GM12878 (cell line): ENCODE measurements around the gene ZP2. TPM values are rescaled to one million over a fixed set of nuclear protein-coding genes. Genes with fewer than 3 reads are reported as not detected.

Source experiments
- CBX3 ChIP-seq: fragments of 200-600 bp; sonication (generic); IDR thresholded peaks from 2 replicates; pipeline ENCODE4 v1.6.1; 2016; ENCODE audit warnings: low read depth, borderline replicate concordance
- CHD1 ChIP-seq: IDR thresholded peaks from 2 replicates; pipeline ENCODE4 v1.6.1; 2012; ENCODE audit warnings: low read depth, low read length, improper control_type of control experiment
- CHD4 ChIP-seq: fragments of 200-600 bp; sonication (generic); IDR thresholded peaks from 2 replicates; pipeline ENCODE4 v1.6.1; 2016; ENCODE audit warnings: mild to moderate bottlenecking
- EGR1 ChIP-seq, 2 experiments: IDR thresholded peaks; 1 replicate in 1 of 2; 2 replicates in 1 of 2; pipeline ENCODE4 v1.6.1; 2011 to 2012; ENCODE audit warnings: low read depth in 2 of 2, low read length in 2 of 2, borderline replicate concordance in 1 of 2, mild to moderate bottlenecking in 1 of 2, moderate library complexity in 1 of 2
- ETV6 ChIP-seq, 2 experiments: fragments of 450-650 bp in 1 of 2; IDR thresholded peaks in 1 of 2; conservative IDR thresholded peaks in 1 of 2; 2 replicates each; pipeline ENCODE4 v1.6.1; 2014; ENCODE audit warnings: antibody characterized with exemption in 1 of 2, borderline replicate concordance in 1 of 2, low read depth in 1 of 2, mild to moderate bottlenecking in 1 of 2, moderate library complexity in 1 of 2
- FOXK2 ChIP-seq: fragments of 450-650 bp; IDR thresholded peaks from 2 replicates; pipeline ENCODE4 v1.6.1; 2017; ENCODE audit warnings: mild to moderate bottlenecking, moderate library complexity
- GATAD2B ChIP-seq: fragments of 450-650 bp; conservative IDR thresholded peaks from 2 replicates; pipeline ENCODE4 v1.6.1; 2017; ENCODE audit warnings: low read depth, mild to moderate bottlenecking, moderate library complexity
- HDGF ChIP-seq: fragments of 450-650 bp; IDR thresholded peaks from 2 replicates; pipeline ENCODE4 v1.6.1; 2016; ENCODE audit warnings: antibody characterized with exemption
- IKZF2 ChIP-seq, 2 experiments: fragments of 450-650 bp; IDR thresholded peaks; 2 replicates each; pipeline ENCODE4 v1.6.1; 2017; ENCODE audit warnings: mild to moderate bottlenecking in 2 of 2, moderate library complexity in 2 of 2
- JUNB ChIP-seq: IDR thresholded peaks from 2 replicates; pipeline ENCODE4 v1.6.1; 2016; ENCODE audit warnings: antibody characterized with exemption, mild to moderate bottlenecking
- MEF2A ChIP-seq: IDR thresholded peaks from 2 replicates; pipeline ENCODE4 v1.6.1; 2011; ENCODE audit warnings: low read depth, mild to moderate bottlenecking, low read length, moderate library complexity; ENCODE audit not compliant: insufficient read depth
- NFYB ChIP-seq: IDR thresholded peaks from 2 replicates; pipeline ENCODE4 v1.6.1; 2011; ENCODE audit warnings: low read depth, mild to moderate bottlenecking, low read length, improper control_type of control experiment, moderate library complexity; ENCODE audit not compliant: insufficient read depth
- NKRF ChIP-seq: fragments of 450-650 bp; conservative IDR thresholded peaks from 2 replicates; pipeline ENCODE4 v1.6.1; 2017; ENCODE audit warnings: mild to moderate bottlenecking, moderate library complexity
- PAX5 ChIP-seq: IDR thresholded peaks from 2 replicates; pipeline ENCODE4 v1.6.1; 2011; ENCODE audit warnings: low read depth, low read length, borderline replicate concordance
- POLR2AphosphoS2 ChIP-seq: IDR thresholded peaks from 2 replicates; pipeline ENCODE4 v1.6.1; 2011; ENCODE audit warnings: low read depth, mild to moderate bottlenecking, low read length, improper control_type of control experiment, moderate library complexity
- RELA ChIP-seq: fragments of 450-650 bp; IDR thresholded peaks from 2 replicates; pipeline ENCODE4 v1.8.0; 2014; ENCODE audit warnings: borderline replicate concordance; ENCODE audit not compliant: partially characterized antibody
- SMAD1 ChIP-seq: fragments of 450-650 bp; IDR thresholded peaks from 2 replicates; pipeline ENCODE4 v1.6.1; 2018; ENCODE audit warnings: mild to moderate bottlenecking, low read depth; ENCODE audit not compliant: partially characterized antibody
- SMAD5 ChIP-seq: IDR thresholded peaks from 2 replicates; pipeline ENCODE4 v1.6.1; 2016; ENCODE audit warnings: antibody characterized with exemption, low read depth
- SMC3 ChIP-seq: IDR thresholded peaks from 2 replicates; pipeline ENCODE4 v1.6.1; 2011; ENCODE audit warnings: low read length, improper control_type of control experiment, borderline replicate concordance
- TCF12 ChIP-seq: IDR thresholded peaks from 2 replicates; pipeline ENCODE4 v1.6.1; 2011; ENCODE audit warnings: low read depth, mild to moderate bottlenecking, low read length
- ZBTB11 ChIP-seq: fragments of 450-650 bp; formaldehyde crosslinking; IDR thresholded peaks from 2 replicates; pipeline ENCODE4 v1.5.0; 2022; ENCODE audit warnings: mild to moderate bottlenecking, missing genetic modification characterization
- ZNF207 ChIP-seq: fragments of 450-650 bp; IDR thresholded peaks from 2 replicates; pipeline ENCODE4 v1.6.1; 2014; ENCODE audit warnings: antibody characterized with exemption, mild to moderate bottlenecking, borderline replicate concordance
- ZNF384 ChIP-seq: IDR thresholded peaks from 2 replicates; pipeline ENCODE4 v1.6.1; 2012; ENCODE audit warnings: low read depth, mild to moderate bottlenecking, low read length, improper control_type of control experiment, borderline replicate concordance
- polyA plus RNA-seq, 11 experiments: library from polyadenylated mRNA; depleted of rRNA in 4 of 11; unstranded in 6 of 11; stranded (reverse) in 5 of 11; fragments of >200 nt; fragmentation: Nextera tagmentation in 4 of 11; fragmentation: Illumina TruSeq in 1 of 11; extraction: Ambion mirVana in 4 of 11; extraction: Trizol in 1 of 11; gene quantifications; 1 replicate in 1 of 11; 2 replicates in 10 of 11; pipeline versions ENCODE4 v1.2.1 to v1.2.3, GENCODE V29; 2011 to 2016; ENCODE audit warnings: inconsistent platforms in 2 of 11, missing spikeins in 2 of 11, low read depth in 1 of 11
- total RNA-seq, 4 experiments: library from RNA; depleted of rRNA in 3 of 4; stranded (reverse); fragments of >200 nt in 3 of 4; fragmentation: Illumina TruSeq in 1 of 4; extraction: Trizol in 1 of 4; gene quantifications; 2 replicates each; pipeline versions ENCODE4 v1.2.1 to v1.2.3, GENCODE V29; 2013 to 2021

Gene ZP2
- total and polyA plus RNA-seq, 10 of the 15 experiments (the other 5 are each of a cell fraction or from before 2014, with no cell fraction given) = 0.11 to 0.33 (median 0.16) TPM; not detected in 1

- peak; percentile 79 for TF ChIP-seq NKRF
- TF ChIP-seq ZNF207 = no peak
- no peak for TF ChIP-seq SMAD5
- no peak for TF ChIP-seq TCF12
- peak; percentile 51; a peak in 2 of 4 replicates for TF ChIP-seq IKZF2 (IDR thresholded peaks at IDR 0.05)
- TF ChIP-seq SMAD1 = no peak
- no peak for TF ChIP-seq SMC3
- TF ChIP-seq CHD4 = no peak
- no peak for TF ChIP-seq POLR2AphosphoS2
- peak; percentile 64 for TF ChIP-seq GATAD2B
- no peak for TF ChIP-seq ZBTB11
- no peak for TF ChIP-seq RELA
- TF ChIP-seq HDGF = no peak
- TF ChIP-seq ETV6 (conservative IDR thresholded peaks at IDR 0.05 in 1 of 2, IDR thresholded peaks at IDR 0.05 in 1 of 2; ENCODE audit: borderline replicate concordance in 1 of 2, low read depth in 1 of 2) = no peak
- TF ChIP-seq JUNB = no peak
- no peak for TF ChIP-seq NFYB
- no peak for TF ChIP-seq FOXK2
- TF ChIP-seq ZNF384 = no peak
- no peak for TF ChIP-seq CBX3
- no peak for TF ChIP-seq EGR1 (IDR thresholded peaks at IDR 0.05; ENCODE audit: borderline replicate concordance in 1 of 2, low read depth in 2 of 2, low read length in 2 of 2)
- no peak for TF ChIP-seq MEF2A
- TF ChIP-seq PAX5 = no peak
- no peak for TF ChIP-seq CHD1
Measured at GRCh38 chr16:21159281-21159951, 52.0 kb downstream of the ZP2 start (continued).
